ENCODE measurements around the gene ALDH1A1.

Gene ALDH1A1

GRCh38 chr9:72913382-72914009, 39.4 kb downstream of the ALDH1A1 start:
- DNase-seq: no peak

- no peak for DNase-seq
Observed at GRCh38 chr9:72912476-72913381, 40.1 kb downstream of the ALDH1A1 start.

GRCh38 chr9:72911816-72912215, 41.0 kb downstream of the ALDH1A1 start:
- no peak for DNase-seq

GRCh38 chr9:72911247-72911775, 41.5 kb downstream of the ALDH1A1 start:
- no peak for DNase-seq

GRCh38 chr9:72909428-72909827, 43.4 kb downstream of the ALDH1A1 start:
- no peak for DNase-seq

- no peak for DNase-seq
Observed at GRCh38 chr9:72907421-72907820, 45.4 kb downstream of the ALDH1A1 start.

GRCh38 chr9:72906810-72907209, 46.0 kb downstream of the ALDH1A1 start:
- no peak for DNase-seq

- DNase-seq: no peak
Observed at GRCh38 chr9:72905514-72906480, 47.1 kb downstream of the ALDH1A1 start.

- no peak for DNase-seq
Observed at GRCh38 chr9:72904267-72905093, 48.4 kb downstream of the ALDH1A1 start.

GRCh38 chr9:72903103-72903502, 49.8 kb downstream of the ALDH1A1 start:
- no peak for DNase-seq

GRCh38 chr9:72902268-72902667, 50.6 kb downstream of the ALDH1A1 start:
- no peak for DNase-seq

- DNase-seq: no peak
Observed at GRCh38 chr9:72899734-72900477, 52.9 kb downstream of the ALDH1A1 start.

GRCh38 chr9:72898784-72899733, 53.8 kb downstream of the ALDH1A1 start:
- DNase-seq: no peak

GRCh38 chr9:72898360-72898759, 54.5 kb downstream of the ALDH1A1 start:
- DNase-seq: no peak

- DNase-seq: no peak
Observed at GRCh38 chr9:72897069-72897649, 55.7 kb downstream of the ALDH1A1 start.

- no peak for DNase-seq
Observed at GRCh38 chr9:72896439-72896838, 56.4 kb downstream of the ALDH1A1 start.

- DNase-seq: no peak
Observed at GRCh38 chr9:72895122-72895521, 57.7 kb downstream of the ALDH1A1 start.

GRCh38 chr9:72894342-72894741, 58.5 kb downstream of the ALDH1A1 start:
- no peak for DNase-seq

GRCh38 chr9:72893437-72893836, 59.4 kb downstream of the ALDH1A1 start:
- no peak for DNase-seq

GRCh38 chr9:72891043-72891442, 61.8 kb downstream of the ALDH1A1 start:
- DNase-seq: no peak

Measured in activated CD4-positive, CD25-positive, alpha-beta regulatory T cell treated with anti-CD3 and anti-CD28 coated beads, Interleukin-2, amount 50 U/mL, for 72 hours (primary cell).